ENCODE results near the gene CPPED1. TPM values are rescaled to one million over a fixed set of nuclear protein-coding genes. Genes with fewer than 3 reads are reported as not detected.

The CPPED1 gene
- total and polyA plus RNA-seq, 2 of the 4 experiments (the other 2 are of a cell fraction) = 5.1 to 6.5 TPM

GRCh38 chr16:12828206-12828605, 24.5 kb upstream of the CPPED1 start:
- no peak overlapping the region for H2AK5ac ChIP-seq (ENCODE audit: low read depth, low read length)
- H3K23ac ChIP-seq (ENCODE audit: low read depth, low read length) = no peak overlapping the region
- in situ Hi-C loops (cut with MboI; ENCODE audit: low sequenced_read_pairs) (loop anchor here (10.0 kb wide), 1 partner anchor 373 kb away; no protein-coding TSS in a partner anchor), dilution Hi-C loops (cut with HindIII; ENCODE audit: low sequenced_read_pairs, unreplicated experiment) (no loop called here), intact Hi-C loops (cut with micrococcal nuclease) (loop anchor here (10.0 kb wide), 1 partner anchor 153 kb away; no protein-coding TSS in a partner anchor)
- H3K18ac ChIP-seq (ENCODE audit: low read depth, low read length) = no peak overlapping the region
- no peak for DNase-seq
- no peaks in the 10 kb centered on the region for H3K4me1 ChIP-seq (ENCODE audit: control insufficient read depth, insufficient read depth, low read length)
- no peak overlapping the region for H2BK20ac ChIP-seq (ENCODE audit: low read depth, low read length)
- no peak overlapping the region for H4K5ac ChIP-seq (ENCODE audit: low read depth, low read length)
- no peak overlapping the region for H3K4me3 ChIP-seq (ENCODE audit: insufficient read depth, low read depth, low read length)
- no peak overlapping the region for H4K91ac ChIP-seq (ENCODE audit: insufficient read depth, low read depth, low read length)
- CTCF ChIA-PET = no interaction called here
- no peak overlapping the region for H3K14ac ChIP-seq (replicated peaks; ENCODE audit: low read depth, low read length)
- H3K9ac ChIP-seq (ENCODE audit: low read depth, low read length) = no peak overlapping the region
- H3K4ac ChIP-seq (ENCODE audit: low read depth, low read length) = no peak overlapping the region
- no peak overlapping the region for H3K4me2 ChIP-seq (ENCODE audit: low read depth, low read length)
- no peak overlapping the region for H3K56ac ChIP-seq (ENCODE audit: extremely low read depth, insufficient read depth, low read length)
- no peak overlapping the region for H4K8ac ChIP-seq (ENCODE audit: low read depth in 2 of 2, low read length in 2 of 2)
- H3K27me3 ChIP-seq (ENCODE audit: control insufficient read depth, insufficient read depth, low read length) = no peaks in the 10 kb centered on the region
- ATAC-seq (ENCODE audit: low read depth) = no peak
- no peaks in the 10 kb centered on the region for H3K9me1 ChIP-seq (ENCODE audit: insufficient read depth, low read length)
- TF ChIP-seq, protein P1, sequence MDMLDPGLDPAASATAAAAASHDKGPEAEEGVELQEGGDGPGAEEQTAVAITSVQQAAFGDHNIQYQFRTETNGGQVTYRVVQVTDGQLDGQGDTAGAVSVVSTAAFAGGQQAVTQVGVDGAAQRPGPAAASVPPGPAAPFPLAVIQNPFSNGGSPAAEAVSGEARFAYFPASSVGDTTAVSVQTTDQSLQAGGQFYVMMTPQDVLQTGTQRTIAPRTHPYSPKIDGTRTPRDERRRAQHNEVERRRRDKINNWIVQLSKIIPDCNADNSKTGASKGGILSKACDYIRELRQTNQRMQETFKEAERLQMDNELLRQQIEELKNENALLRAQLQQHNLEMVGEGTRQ (IDR thresholded peaks at IDR 0.05; ENCODE audit: low read depth, low read length) = no peak
- TF ChIP-seq, protein P2, sequence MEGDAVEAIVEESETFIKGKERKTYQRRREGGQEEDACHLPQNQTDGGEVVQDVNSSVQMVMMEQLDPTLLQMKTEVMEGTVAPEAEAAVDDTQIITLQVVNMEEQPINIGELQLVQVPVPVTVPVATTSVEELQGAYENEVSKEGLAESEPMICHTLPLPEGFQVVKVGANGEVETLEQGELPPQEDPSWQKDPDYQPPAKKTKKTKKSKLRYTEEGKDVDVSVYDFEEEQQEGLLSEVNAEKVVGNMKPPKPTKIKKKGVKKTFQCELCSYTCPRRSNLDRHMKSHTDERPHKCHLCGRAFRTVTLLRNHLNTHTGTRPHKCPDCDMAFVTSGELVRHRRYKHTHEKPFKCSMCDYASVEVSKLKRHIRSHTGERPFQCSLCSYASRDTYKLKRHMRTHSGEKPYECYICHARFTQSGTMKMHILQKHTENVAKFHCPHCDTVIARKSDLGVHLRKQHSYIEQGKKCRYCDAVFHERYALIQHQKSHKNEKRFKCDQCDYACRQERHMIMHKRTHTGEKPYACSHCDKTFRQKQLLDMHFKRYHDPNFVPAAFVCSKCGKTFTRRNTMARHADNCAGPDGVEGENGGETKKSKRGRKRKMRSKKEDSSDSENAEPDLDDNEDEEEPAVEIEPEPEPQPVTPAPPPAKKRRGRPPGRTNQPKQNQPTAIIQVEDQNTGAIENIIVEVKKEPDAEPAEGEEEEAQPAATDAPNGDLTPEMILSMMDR (conservative IDR thresholded peaks at IDR 0.05; ENCODE audit: low read depth, low read length) = no peak
- TF ChIP-seq MXI1 (IDR thresholded peaks at IDR 0.05; ENCODE audit: borderline replicate concordance, low read depth, low read length) (no peak), BHLHE40 (IDR thresholded peaks at IDR 0.05; ENCODE audit: low read depth, low read length) (no peak), NFE2L2 (IDR thresholded peaks at IDR 0.05; ENCODE audit: low read depth, low read length) (no peak), SMC3 (IDR thresholded peaks at IDR 0.05; ENCODE audit: low read depth, low read length) (no peak), RFX5 (IDR thresholded peaks at IDR 0.05; ENCODE audit: low read depth, low read length) (no peak), POLR2A (IDR thresholded peaks at IDR 0.05; ENCODE audit: low read depth, low read length) (no peak), RAD21 (IDR thresholded peaks at IDR 0.05; ENCODE audit: low read length) (no peak), CHD1 (IDR thresholded peaks at IDR 0.05; ENCODE audit: low read depth, low read length) (no peak), FOS (IDR thresholded peaks at IDR 0.05; ENCODE audit: low read depth, low read length) (no peak), MAZ (IDR thresholded peaks at IDR 0.05; ENCODE audit: borderline replicate concordance, low read depth, low read length) (no peak), MAFK (IDR thresholded peaks at IDR 0.05; ENCODE audit: low read depth, low read length) (no peak), CEBPB (IDR thresholded peaks at IDR 0.05; ENCODE audit: low read depth, low read length) (no peak), RCOR1 (IDR thresholded peaks at IDR 0.05; ENCODE audit: insufficient replicate concordance, low read length) (no peak)
- TF ChIP-seq, protein P3, sequence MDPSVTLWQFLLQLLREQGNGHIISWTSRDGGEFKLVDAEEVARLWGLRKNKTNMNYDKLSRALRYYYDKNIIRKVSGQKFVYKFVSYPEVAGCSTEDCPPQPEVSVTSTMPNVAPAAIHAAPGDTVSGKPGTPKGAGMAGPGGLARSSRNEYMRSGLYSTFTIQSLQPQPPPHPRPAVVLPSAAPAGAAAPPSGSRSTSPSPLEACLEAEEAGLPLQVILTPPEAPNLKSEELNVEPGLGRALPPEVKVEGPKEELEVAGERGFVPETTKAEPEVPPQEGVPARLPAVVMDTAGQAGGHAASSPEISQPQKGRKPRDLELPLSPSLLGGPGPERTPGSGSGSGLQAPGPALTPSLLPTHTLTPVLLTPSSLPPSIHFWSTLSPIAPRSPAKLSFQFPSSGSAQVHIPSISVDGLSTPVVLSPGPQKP (IDR thresholded peaks at IDR 0.05; ENCODE audit: borderline replicate concordance, low read depth, low read length) = no peak
- no peak overlapping the region for H2BK15ac ChIP-seq (ENCODE audit: low read depth, low read length)
- no peak overlapping the region for H2AFZ ChIP-seq (replicated peaks; ENCODE audit: low read length, poor library complexity)
- BruUV-seq (replicated peaks) = no TSS peak
- H2AK9ac ChIP-seq (replicated peaks; ENCODE audit: low read depth, low read length, poor library complexity) = no peak overlapping the region
- POLR2A ChIA-PET (ENCODE audit: unreplicated experiment) = no interaction called here
- no peak overlapping the region for H3K27ac ChIP-seq (ENCODE audit: insufficient read depth, low read length)
- no peaks in the 10 kb centered on the region for H3K79me1 ChIP-seq (ENCODE audit: low read depth in 1 of 2, low read length in 2 of 2)
- no peaks in the 10 kb centered on the region for H3K36me3 ChIP-seq (ENCODE audit: control insufficient read depth, insufficient read depth, low read length)
- no peaks in the 10 kb centered on the region for H3K9me3 ChIP-seq (ENCODE audit: control insufficient read depth, insufficient read depth, low read length)
- no peaks in the 10 kb centered on the region for H4K20me1 ChIP-seq (ENCODE audit: insufficient read depth, low read length)
- no peak overlapping the region for H2BK5ac ChIP-seq (ENCODE audit: low read depth, low read length, poor library complexity, severe bottlenecking)
- H2BK120ac ChIP-seq (ENCODE audit: low read depth, low read length) = no peak overlapping the region

Measured in IMR-90 (cell line).